Ishikawa (cell line): ENCODE results near the gene ABCC1.

ENCODE experiments used
- CREB1 ChIP-seq: IDR thresholded peaks from 2 replicates; pipeline ENCODE4 v1.6.1; 2012; ENCODE audit warnings: low read depth
- EGR1 ChIP-seq: IDR thresholded peaks from 2 replicates; pipeline ENCODE4 v1.6.1; 2012
- EP300 ChIP-seq: IDR thresholded peaks from 2 replicates; pipeline ENCODE4 v1.6.1; 2012; ENCODE audit warnings: borderline replicate concordance
- FOXM1 ChIP-seq: IDR thresholded peaks from 2 replicates; pipeline ENCODE4 v1.6.1; 2012; ENCODE audit warnings: low read depth, borderline replicate concordance
- RAD21 ChIP-seq: IDR thresholded peaks from 2 replicates; pipeline ENCODE4 v1.6.1; 2012; ENCODE audit warnings: low read depth
- TAF1 ChIP-seq: IDR thresholded peaks from 2 replicates; pipeline ENCODE4 v1.6.1; 2012; ENCODE audit warnings: low read depth, mild to moderate bottlenecking
- YY1 ChIP-seq: IDR thresholded peaks from 2 replicates; pipeline ENCODE4 v1.6.1; 2012; ENCODE audit warnings: low read depth
- ZBTB7A ChIP-seq: IDR thresholded peaks from 2 replicates; pipeline ENCODE4 v1.6.1; 2012; ENCODE audit warnings: low read depth
- TF ChIP-seq, protein P1 (sequence below): IDR thresholded peaks from 2 replicates; pipeline ENCODE4 v1.6.1; 2012; ENCODE audit warnings: low read depth, mild to moderate bottlenecking
- TF ChIP-seq, protein P2 (sequence below): IDR thresholded peaks from 2 replicates; pipeline ENCODE4 v1.6.1; 2012
- TF ChIP-seq, protein P3 (sequence below): IDR thresholded peaks from 2 replicates; pipeline ENCODE4 v1.6.1; 2012

DNA sequence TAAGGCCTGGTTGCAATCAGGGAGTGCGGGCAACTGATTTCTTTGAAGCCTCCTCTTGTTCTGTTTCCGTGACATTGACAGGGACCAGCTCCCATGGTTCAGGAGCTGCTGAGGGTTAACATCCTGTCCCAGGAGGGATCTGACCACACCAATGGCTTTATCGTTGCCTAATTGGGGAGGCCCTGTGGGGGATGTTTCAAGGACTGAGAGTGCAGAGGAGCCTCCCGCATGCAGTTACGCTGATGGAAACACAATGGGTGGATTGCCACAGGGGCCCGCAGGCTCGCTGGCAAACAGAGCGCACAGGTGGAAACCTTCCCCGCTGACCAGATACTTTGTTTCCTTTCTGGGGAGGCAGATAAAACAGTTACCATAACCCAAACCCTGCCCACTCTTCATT is 23.8 kb upstream of the ABCC1 start:
- TF ChIP-seq EP300 (no peak), CREB1 (no peak), RAD21 (no peak), ZBTB7A (no peak), YY1 (no peak), FOXM1 (no peak), TAF1 (no peak), EGR1 (no peak)
- TF ChIP-seq, protein P1, sequence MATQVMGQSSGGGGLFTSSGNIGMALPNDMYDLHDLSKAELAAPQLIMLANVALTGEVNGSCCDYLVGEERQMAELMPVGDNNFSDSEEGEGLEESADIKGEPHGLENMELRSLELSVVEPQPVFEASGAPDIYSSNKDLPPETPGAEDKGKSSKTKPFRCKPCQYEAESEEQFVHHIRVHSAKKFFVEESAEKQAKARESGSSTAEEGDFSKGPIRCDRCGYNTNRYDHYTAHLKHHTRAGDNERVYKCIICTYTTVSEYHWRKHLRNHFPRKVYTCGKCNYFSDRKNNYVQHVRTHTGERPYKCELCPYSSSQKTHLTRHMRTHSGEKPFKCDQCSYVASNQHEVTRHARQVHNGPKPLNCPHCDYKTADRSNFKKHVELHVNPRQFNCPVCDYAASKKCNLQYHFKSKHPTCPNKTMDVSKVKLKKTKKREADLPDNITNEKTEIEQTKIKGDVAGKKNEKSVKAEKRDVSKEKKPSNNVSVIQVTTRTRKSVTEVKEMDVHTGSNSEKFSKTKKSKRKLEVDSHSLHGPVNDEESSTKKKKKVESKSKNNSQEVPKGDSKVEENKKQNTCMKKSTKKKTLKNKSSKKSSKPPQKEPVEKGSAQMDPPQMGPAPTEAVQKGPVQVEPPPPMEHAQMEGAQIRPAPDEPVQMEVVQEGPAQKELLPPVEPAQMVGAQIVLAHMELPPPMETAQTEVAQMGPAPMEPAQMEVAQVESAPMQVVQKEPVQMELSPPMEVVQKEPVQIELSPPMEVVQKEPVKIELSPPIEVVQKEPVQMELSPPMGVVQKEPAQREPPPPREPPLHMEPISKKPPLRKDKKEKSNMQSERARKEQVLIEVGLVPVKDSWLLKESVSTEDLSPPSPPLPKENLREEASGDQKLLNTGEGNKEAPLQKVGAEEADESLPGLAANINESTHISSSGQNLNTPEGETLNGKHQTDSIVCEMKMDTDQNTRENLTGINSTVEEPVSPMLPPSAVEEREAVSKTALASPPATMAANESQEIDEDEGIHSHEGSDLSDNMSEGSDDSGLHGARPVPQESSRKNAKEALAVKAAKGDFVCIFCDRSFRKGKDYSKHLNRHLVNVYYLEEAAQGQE, result no peak
- TF ChIP-seq, protein P2, sequence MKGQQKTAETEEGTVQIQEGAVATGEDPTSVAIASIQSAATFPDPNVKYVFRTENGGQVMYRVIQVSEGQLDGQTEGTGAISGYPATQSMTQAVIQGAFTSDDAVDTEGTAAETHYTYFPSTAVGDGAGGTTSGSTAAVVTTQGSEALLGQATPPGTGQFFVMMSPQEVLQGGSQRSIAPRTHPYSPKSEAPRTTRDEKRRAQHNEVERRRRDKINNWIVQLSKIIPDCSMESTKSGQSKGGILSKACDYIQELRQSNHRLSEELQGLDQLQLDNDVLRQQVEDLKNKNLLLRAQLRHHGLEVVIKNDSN, result no peak
- TF ChIP-seq, protein P3, sequence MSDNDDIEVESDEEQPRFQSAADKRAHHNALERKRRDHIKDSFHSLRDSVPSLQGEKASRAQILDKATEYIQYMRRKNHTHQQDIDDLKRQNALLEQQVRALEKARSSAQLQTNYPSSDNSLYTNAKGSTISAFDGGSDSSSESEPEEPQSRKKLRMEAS, result no peak
